Activated naive CD8-positive, alpha-beta T cell treated with anti-CD3 and anti-CD28 coated beads for 36 hours (primary cell): ENCODE results near the gene PSMA7. TPM values are rescaled to one million over a fixed set of nuclear protein-coding genes. Genes with fewer than 3 reads are reported as not detected.

Experiments used
- total RNA-seq, 2 experiments: library from RNA; stranded (reverse); gene quantifications; one replicate each; pipeline ENCODE4 v1.2.3, GENCODE V29; 2021

Gene PSMA7
- total RNA-seq, 2 experiments from 2014 or later: 362 to 367 TPM

Other genes with a start within 250 kb of the PSMA7 start
- 10 to 100 TPM; 15.2 to 16.4 TPM for gene TAF4, start 77.5 kb downstream of the PSMA7 start, total RNA-seq
- gene LSM14B, start 20.9 kb downstream of the PSMA7 start, total RNA-seq: 10 to 100 TPM; 32.8 to 34.5 TPM
- 10 to 100 TPM; 12.1 to 12.3 TPM for gene SS18L1, start 375 bp upstream of the PSMA7 start, total RNA-seq
- gene MTG2, start 39.6 kb upstream of the PSMA7 start, total RNA-seq: 10 to 100 TPM; 36.1 to 39.9 TPM
- gene HRH3, start 76.9 kb upstream of the PSMA7 start, total RNA-seq: not detected
- 10 to 100 TPM; 19.2 to 20.4 TPM for gene OSBPL2, start 95.1 kb upstream of the PSMA7 start, total RNA-seq
- gene ADRM1, start 159.6 kb upstream of the PSMA7 start, total RNA-seq: 100 to 1,000 TPM; 136 to 139 TPM
- gene LAMA5, start 223.9 kb upstream of the PSMA7 start, total RNA-seq: under 1 TPM; 0.38 to 0.91 TPM
- gene RPS21, start 243.7 kb upstream of the PSMA7 start, total RNA-seq: 1,000 to 10,000 TPM; 2,242 to 2,482 TPM